Mucosa of descending colon (tissue), 3 donors: ENCODE data around the gene NID1. TPM values are rescaled to one million over a fixed set of nuclear protein-coding genes. Genes with fewer than 3 reads are reported as not detected.
"Not testable (repeated sequence)": the region's sequence is repeated elsewhere in the genome, so short reads cannot be mapped to it uniquely, and the experiment has no call there.

Experiments
- ATAC-seq: fragments of 200-7000 bp; cut with Tn5 transposase; one replicate; pipeline ENCODE4 v1.9.1; 2020; ENCODE audit warnings: mild to moderate bottlenecking, moderate library complexity
- DNase-seq, 3 donors: peaks; one replicate each; pipeline ENCODE4 v3.0.0-alpha.2; 2020
- H3K36me3 ChIP-seq: fragments of 200-600 bp; one replicate; pipeline ENCODE4 v1.8.0; 2021; ENCODE audit warnings: low read depth, mild to moderate bottlenecking
- H3K4me1 ChIP-seq: fragments of 200-600 bp; one replicate; pipeline ENCODE4 v1.8.0; 2021; ENCODE audit warnings: low read depth, mild to moderate bottlenecking
- H3K4me3 ChIP-seq: fragments of 200-600 bp; one replicate; pipeline ENCODE4 v1.8.0; 2021; ENCODE audit warnings: mild to moderate bottlenecking
- H3K9me3 ChIP-seq: fragments of 200-600 bp; one replicate; pipeline ENCODE4 v1.8.0; 2021; ENCODE audit warnings: mild to moderate bottlenecking
- CTCF ChIP-seq: fragments of 200-600 bp; IDR thresholded peaks from one replicate; pipeline ENCODE4 v1.8.0; 2022; ENCODE audit warnings: antibody characterized with exemption, mild to moderate bottlenecking
- intact Hi-C, 2 donors: fragments of 100-400 bp; cut with DNase I in 1 of 2; cut with micrococcal nuclease in 1 of 2; formaldehyde crosslinking; loops; one replicate each; pipeline versions ENCODE4 v1.11.0 to v1.11.1; 2022; cut with DNase I, micrococcal nuclease
- total RNA-seq, 3 donors: library from RNA; stranded (reverse); fragmentation: NEBNext Ultra II Directional in 2 of 3; extraction: Animal tissue kit (Norgen Biotek cat#: 25700) in 2 of 3; gene quantifications; one replicate each; pipeline versions ENCODE4 v1.2.1 to v1.2.4, GENCODE V29; 2021 to 2023
- donor health status: DM: no; HTN: no; CAD: no; lungs with moderate emphysema.
- donor health status: DM: no; HTN: no; CAD: no.
- donor health status: DM: no; HTN: yes; CAD: no.

Gene NID1
- total RNA-seq, 3 donors from 2014 or later: 7.2 to 118 (median 36.7) TPM

- intact Hi-C loops: no loop called here
- H3K4me1 ChIP-seq: no peaks in the 10 kb centered on the region
- ATAC-seq (no peak), DNase-seq (no peak)
- peaks cover 7% of the 10 kb centered on the region for H3K9me3 ChIP-seq
- no peak overlapping the region for H3K4me3 ChIP-seq
- H3K36me3 ChIP-seq: no peaks in the 10 kb centered on the region
- TF ChIP-seq CTCF: no peak
Measured at GRCh38 chr1:236098267-236098666, 33.4 kb upstream of the NID1 start.

GRCh38 chr1:236096660-236097482 is 32.0 kb upstream of the NID1 start:
- H3K4me1 ChIP-seq, intact Hi-C loops, ATAC-seq, H3K4me3 ChIP-seq, H3K36me3 ChIP-seq, H3K9me3 ChIP-seq: not testable (repeated sequence)
- peak; percentile 61 to 75 (median 69) for DNase-seq

GRCh38 chr1:236095705-236096520 is 31.0 kb upstream of the NID1 start:
- intact Hi-C loops: no loop called here

GRCh38 chr1:236092899-236093298 is 28.0 kb upstream of the NID1 start:
- Histone ChIP-seq H3K36me3 (no peaks in the 10 kb centered on the region), H3K9me3 (peaks cover 7% of the 10 kb centered on the region), H3K4me1 (no peaks in the 10 kb centered on the region), H3K4me3 (no peak overlapping the region)
- TF ChIP-seq CTCF: no peak
- DNase-seq (no peak), ATAC-seq (no peak)
- intact Hi-C loops: no loop called here

More at GRCh38 chr1:236095705-236096520, 31.0 kb upstream of the NID1 start:
- Histone ChIP-seq H3K9me3 (peaks cover 7% of the 10 kb centered on the region), H3K4me3 (no peak overlapping the region), H3K36me3 (no peaks in the 10 kb centered on the region), H3K4me1 (no peaks in the 10 kb centered on the region)
- no peak for TF ChIP-seq CTCF
- ATAC-seq (no peak), DNase-seq (no peak)

GRCh38 chr1:236091933-236092318 is 27.0 kb upstream of the NID1 start:
- H3K4me1 ChIP-seq: no peaks in the 10 kb centered on the region
- DNase-seq: no peak
- no peak overlapping the region for H3K4me3 ChIP-seq
- H3K9me3 ChIP-seq: peaks cover 7% of the 10 kb centered on the region
- intact Hi-C loops: no loop called here
- no peak for TF ChIP-seq CTCF
- ATAC-seq: no peak
- no peaks in the 10 kb centered on the region for H3K36me3 ChIP-seq

- intact Hi-C loops: no loop called here
- no peaks in the 10 kb centered on the region for H3K36me3 ChIP-seq
- H3K9me3 ChIP-seq: no peaks in the 10 kb centered on the region
- H3K4me1 ChIP-seq: no peaks in the 10 kb centered on the region
- TF ChIP-seq CTCF: no peak
- ATAC-seq (peak; percentile 44), DNase-seq (no peak)
- H3K4me3 ChIP-seq: no peak overlapping the region
Measured at GRCh38 chr1:236090741-236091147, 25.9 kb upstream of the NID1 start.
